GM20000 (cell line): Measurements from ENCODE around the gene ABCB9.

ENCODE experiments used
- DNase-seq: peaks from one replicate; pipeline ENCODE4 v3.0.0; 2012; ENCODE audit warnings: low spot score
- CTCF ChIP-seq: IDR thresholded peaks from 2 replicates; pipeline ENCODE4 v1.5.1; 2012; ENCODE audit warnings: mild to moderate bottlenecking, control low read depth; ENCODE audit errors: extremely low read depth, missing control alignments

ABCB9 gene

GRCh38 chr12:122975790-122976647 is 9.8 kb upstream of the ABCB9 start:
- DNase-seq = no peak
- TF ChIP-seq CTCF = no peak

GRCh38 chr12:122974892-122975789 is 8.9 kb upstream of the ABCB9 start, which contains the start of gene OGFOD2:
Gene OGFOD2 (plus strand): TSS chr12:122975244. CDS start chr12:122975252, 8 bp downstream.
- peak; percentile 91 for DNase-seq
- TF ChIP-seq CTCF = no peak

GRCh38 chr12:122974274-122974891 is 8.1 kb upstream of the ABCB9 start:
- peak; percentile 93 for DNase-seq
- TF ChIP-seq CTCF = no peak

- no peak for DNase-seq
- TF ChIP-seq CTCF = no peak
Measured at GRCh38 chr12:122969676-122970075, 3.4 kb upstream of the ABCB9 start.

GRCh38 chr12:122968104-122968503 is 1.8 kb upstream of the ABCB9 start:
- no peak for DNase-seq
- no peak for TF ChIP-seq CTCF

- no peak for DNase-seq
- no peak for TF ChIP-seq CTCF
Measured at GRCh38 chr12:122966743-122967550, 684 bp upstream of the ABCB9 start.
